HuH-7.5 (cell line): ENCODE results near the gene DNASE2.
A peak's percentile ranks its signal among the peaks of the same experiment; 100 is the strongest.
"Not testable (repeated sequence)": the region's sequence is repeated elsewhere in the genome, so short reads cannot be mapped to it uniquely, and the experiment has no call there.

Experiments used
- DNase-seq: peaks from one replicate; pipeline ENCODE4 v3.0.0; 2011; ENCODE audit warnings: low spot score

DNASE2 gene

GRCh38 chr19:12864143-12864542, 17.1 kb downstream of the DNASE2 start:
- no peak for DNase-seq

GRCh38 chr19:12859546-12859945, 21.7 kb downstream of the DNASE2 start:
- no peak for DNase-seq

- no peak for DNase-seq
Observed at GRCh38 chr19:12858041-12858928, 23.0 kb downstream of the DNASE2 start.

GRCh38 chr19:12856653-12857052, 24.6 kb downstream of the DNASE2 start:
- DNase-seq = no peak

- DNase-seq = peak; percentile 93
Observed at GRCh38 chr19:12847159-12848139, 33.8 kb downstream of the DNASE2 start.

- not testable (repeated sequence) for DNase-seq
Observed at GRCh38 chr19:12846613-12847012, 34.6 kb downstream of the DNASE2 start.

GRCh38 chr19:12843999-12844732, 37.1 kb downstream of the DNASE2 start:
- no peak for DNase-seq

- DNase-seq = no peak
Observed at GRCh38 chr19:12843328-12843727, 37.9 kb downstream of the DNASE2 start.

GRCh38 chr19:12842511-12842910, 38.7 kb downstream of the DNASE2 start:
- no peak for DNase-seq

GRCh38 chr19:12841094-12841493, 40.2 kb downstream of the DNASE2 start:
- DNase-seq = no peak

GRCh38 chr19:12840091-12841079, 40.9 kb downstream of the DNASE2 start:
- DNase-seq = no peak

- peak; percentile 63 for DNase-seq
Observed at GRCh38 chr19:12838886-12839756, 42.1 kb downstream of the DNASE2 start.

GRCh38 chr19:12838182-12838885, 42.9 kb downstream of the DNASE2 start, which contains the start of gene MAST1:
Gene MAST1, plus strand, starts transcription at chr19:12838515. Its CDS starts 58 bp downstream, at chr19:12838573.
- DNase-seq = peak; percentile 91

GRCh38 chr19:12837225-12837624, 44.0 kb downstream of the DNASE2 start:
- DNase-seq = no peak

GRCh38 chr19:12836529-12836863, 44.8 kb downstream of the DNASE2 start:
- DNase-seq = no peak

GRCh38 chr19:12834976-12835757, 46.1 kb downstream of the DNASE2 start:
- peak; percentile 70 for DNase-seq

- DNase-seq = no peak
Observed at GRCh38 chr19:12834566-12834943, 46.7 kb downstream of the DNASE2 start, which contains the start of gene RTBDN. Gene RTBDN, minus strand, starts transcription at chr19:12834579. Its CDS starts 4,600 bp downstream, at chr19:12829979.
